T-helper 2 cell treated with Interferon-gamma antibody and Interleukin-4, amounts not matched to agents 100 ng/mL and 5 ng/mL, for 36 hours (primary cell): ENCODE data around the gene TNFSF12. TPM values are rescaled to one million over a fixed set of nuclear protein-coding genes. Genes with fewer than 3 reads are reported as not detected.

Source experiments
- intact Hi-C: fragments of 100-400 bp; cut with micrococcal nuclease; formaldehyde crosslinking; loops from one replicate; pipeline ENCODE4 v1.15.1; 2023
- total RNA-seq: library from RNA; stranded (reverse); gene quantifications from 2 replicates; pipeline ENCODE4 v1.2.3, GENCODE V29; 2022

Gene TNFSF12
- total RNA-seq, 1 donor from 2014 or later, result 67.0 TPM

DNA sequence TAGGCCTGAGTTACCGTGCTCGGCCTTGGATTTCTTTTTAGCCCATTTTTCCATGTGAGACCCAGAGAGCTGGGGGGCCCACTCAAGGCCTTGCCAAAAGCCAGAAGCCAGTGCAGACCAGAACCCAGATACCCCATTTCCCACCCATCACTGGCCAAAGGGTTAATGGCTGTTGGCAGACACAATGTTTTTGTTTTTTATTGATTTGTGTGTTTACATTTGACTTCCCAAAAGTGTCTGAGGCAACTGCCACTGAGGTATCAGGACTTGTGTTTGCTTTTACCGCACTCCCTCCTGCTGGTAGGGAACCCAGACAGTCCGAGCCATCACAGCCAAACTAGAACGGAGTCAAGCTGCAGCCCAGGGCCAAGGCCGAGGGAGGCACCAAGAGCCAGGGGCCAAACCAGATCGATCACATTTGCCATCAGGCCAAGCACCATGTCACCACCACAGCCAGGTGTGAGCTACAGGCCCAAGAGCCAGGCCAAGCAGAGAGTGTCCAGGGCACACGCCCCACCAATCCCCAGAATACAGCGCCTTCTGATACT is 7.7 kb upstream of the TNFSF12 start:
- intact Hi-C loops, result no loop called here

DNA sequence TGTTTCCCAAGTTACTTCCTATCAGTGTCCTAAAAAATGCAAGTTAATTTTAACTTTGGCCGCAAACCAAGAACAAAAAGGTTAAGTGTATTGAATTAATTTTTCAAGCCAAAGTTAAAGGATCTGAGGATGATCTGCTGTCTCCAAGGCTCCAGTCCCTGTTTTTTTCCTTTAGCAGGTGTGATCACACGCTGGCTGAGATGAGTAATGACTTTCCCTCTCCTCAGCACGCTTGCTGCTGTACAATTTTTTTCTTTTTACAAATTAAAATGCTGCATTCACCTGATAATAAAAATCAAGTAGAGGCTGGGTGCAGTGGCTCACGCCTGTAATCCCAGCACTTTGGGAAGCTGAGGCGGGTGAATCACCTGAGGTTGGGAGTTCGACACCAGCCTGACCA is 3.9 kb upstream of the TNFSF12 start:
- intact Hi-C loops, result no loop called here

DNA sequence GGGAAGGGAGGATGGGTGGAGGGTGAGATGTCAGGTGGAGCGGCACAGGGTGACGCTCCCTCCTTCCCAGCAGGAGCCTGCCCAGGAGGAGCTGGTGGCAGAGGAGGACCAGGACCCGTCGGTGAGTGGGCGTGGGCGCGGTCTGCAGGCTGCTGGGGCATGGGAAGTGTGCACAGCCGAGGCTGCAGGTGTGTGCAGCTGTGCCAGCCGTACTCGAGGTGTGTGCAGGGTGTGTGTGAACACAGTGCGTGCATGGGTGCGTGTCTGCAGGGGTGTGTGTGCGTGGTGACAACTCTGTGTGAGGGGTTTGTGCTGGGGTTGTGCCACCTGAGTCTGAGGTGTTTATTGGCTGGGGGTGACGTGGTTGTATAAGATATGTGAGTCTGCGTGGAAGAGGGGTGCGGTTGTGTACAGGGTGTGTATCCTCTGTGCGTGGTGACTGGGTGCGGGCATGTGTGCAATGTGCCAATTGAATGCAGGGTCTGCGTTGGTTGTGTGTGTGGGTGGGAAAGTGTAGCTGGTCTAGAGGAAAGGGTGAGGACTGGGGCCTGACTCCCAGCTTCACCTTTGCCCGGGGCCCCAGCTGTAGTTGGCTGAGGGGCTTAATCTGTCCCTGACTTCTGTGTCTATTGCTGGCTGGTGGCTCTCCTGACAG is 670 bp downstream of the TNFSF12 start:
- intact Hi-C loops, result no loop called here

DNA sequence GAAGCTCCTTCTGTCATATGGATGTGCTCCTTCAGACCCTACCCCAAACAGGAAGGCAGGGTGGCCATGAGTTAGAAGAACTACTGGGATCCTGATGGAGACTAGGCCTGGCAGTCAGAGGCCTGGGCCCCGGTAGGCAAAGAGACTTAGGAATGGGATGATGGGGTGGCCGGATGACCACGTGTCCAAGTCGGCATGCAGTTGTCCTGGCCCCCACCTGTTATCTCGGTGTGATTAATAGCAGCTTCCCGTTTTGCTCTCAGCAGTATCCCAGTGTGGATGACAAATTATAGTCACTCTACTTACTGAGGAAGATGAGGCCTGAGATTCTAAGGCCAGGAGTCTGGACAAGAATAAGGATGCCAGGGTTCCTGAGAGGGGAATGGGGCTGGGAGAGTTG is 1.5 kb downstream of the TNFSF12 start:
- intact Hi-C loops, result no loop called here

DNA sequence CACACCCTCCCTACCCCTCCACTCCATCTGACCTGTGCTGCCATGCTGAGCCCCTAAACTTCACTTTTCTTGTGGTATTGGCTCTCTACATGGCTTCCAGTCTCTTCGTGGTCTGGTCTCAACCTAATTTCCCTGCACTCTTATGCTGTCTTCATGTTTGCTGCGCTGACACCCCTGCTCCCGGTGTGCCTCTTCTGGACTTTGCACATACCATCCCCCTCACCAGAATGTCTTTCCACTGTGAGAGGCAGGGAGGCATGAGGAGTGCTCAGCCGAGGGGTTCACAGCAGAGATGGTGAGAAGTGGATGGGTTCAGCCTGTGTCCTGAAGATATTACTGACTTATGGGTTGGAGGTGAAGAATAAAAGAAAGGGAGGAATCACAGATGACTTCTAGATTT is 2.5 kb downstream of the TNFSF12 start:
- intact Hi-C loops, result no loop called here

DNA sequence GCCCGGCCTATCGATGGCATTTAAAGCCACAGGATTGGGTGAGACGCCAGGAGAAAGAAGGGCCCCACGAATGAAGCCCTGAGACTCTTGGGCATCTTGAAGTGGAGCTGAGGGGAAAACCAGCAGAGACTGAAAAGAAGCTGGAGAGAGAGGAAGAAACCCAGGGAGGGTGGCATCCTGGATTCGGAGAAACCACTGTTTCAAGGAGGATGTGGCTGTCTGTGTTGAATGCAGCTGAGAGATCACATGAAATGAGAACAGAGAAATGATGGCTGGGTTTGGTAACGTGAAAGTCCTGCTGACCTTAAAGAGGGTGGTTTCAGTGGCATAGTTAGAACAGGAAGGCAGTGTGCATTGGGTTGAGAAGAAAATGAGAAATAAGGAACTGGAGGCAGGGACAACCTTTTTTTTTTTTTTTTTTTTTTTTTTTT is 3.8 kb downstream of the TNFSF12 start:
- intact Hi-C loops, result no loop called here

DNA sequence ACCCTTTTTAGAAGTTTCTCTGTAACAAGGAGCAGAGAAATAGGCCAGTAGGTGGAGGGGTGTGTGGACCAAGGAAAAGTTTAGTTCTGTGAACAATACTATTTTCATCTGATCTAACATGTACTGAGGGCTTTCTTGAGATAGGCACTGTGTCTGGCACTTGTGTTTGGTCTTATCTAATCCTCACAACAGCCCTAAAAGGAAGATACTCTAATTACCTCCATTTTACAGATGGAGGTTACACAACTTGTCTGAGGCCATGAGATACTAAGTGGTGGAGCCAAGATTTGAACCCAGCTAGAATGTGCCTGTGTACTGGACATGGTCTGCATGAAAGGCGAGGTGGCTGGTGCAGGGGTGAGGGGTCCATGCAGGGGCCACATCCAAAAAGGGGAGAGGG is 4.5 kb downstream of the TNFSF12 start:
- intact Hi-C loops, result no loop called here

DNA sequence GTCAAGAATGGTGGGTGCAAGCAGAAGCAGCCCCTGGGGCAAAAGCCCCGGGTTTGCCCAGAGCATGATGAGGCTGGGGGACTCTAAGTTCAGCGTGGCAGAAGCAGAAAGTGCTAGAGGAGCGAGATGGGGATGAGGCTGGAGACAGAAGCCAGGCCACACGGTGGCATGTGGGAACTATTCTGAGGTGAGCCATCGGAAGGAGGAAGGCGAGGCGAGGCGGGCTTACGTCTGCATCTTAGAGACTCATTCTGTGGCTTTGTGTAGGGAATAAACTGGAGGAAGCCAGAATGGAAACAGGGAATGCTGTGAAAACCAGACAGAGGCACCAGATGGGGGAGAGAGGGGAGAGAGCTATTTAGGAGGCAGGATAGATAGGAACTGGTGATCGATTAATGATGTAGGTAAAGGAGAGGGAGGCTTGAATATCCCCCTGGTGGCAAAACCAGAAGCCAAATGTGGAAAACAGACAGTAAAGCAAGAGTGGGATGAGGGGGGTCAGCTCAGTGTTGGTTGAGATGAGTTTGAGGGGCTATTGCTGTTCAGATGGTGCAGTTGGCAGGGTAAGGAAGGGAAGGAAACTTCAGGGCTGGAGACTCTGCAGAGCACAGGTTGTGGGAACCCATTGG is 6.6 kb downstream of the TNFSF12 start:
- intact Hi-C loops, result no loop called here

DNA sequence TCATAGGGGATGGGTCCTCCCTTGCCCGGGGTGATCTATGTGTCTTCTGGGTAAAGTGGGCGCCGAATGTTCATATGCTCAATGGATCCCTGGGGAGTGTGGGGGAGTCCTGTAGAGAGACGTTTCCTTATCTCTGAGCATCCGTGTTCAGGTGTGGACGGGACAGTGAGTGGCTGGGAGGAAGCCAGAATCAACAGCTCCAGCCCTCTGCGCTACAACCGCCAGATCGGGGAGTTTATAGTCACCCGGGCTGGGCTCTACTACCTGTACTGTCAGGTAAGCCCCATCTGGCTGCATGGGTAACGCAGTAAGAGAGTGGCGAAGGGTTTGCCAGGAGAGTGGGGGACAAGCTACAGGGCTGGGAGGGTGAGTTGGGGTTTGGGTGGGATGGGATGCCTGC is 7.8 kb downstream of the TNFSF12 start:
- intact Hi-C loops, result no loop called here

DNA sequence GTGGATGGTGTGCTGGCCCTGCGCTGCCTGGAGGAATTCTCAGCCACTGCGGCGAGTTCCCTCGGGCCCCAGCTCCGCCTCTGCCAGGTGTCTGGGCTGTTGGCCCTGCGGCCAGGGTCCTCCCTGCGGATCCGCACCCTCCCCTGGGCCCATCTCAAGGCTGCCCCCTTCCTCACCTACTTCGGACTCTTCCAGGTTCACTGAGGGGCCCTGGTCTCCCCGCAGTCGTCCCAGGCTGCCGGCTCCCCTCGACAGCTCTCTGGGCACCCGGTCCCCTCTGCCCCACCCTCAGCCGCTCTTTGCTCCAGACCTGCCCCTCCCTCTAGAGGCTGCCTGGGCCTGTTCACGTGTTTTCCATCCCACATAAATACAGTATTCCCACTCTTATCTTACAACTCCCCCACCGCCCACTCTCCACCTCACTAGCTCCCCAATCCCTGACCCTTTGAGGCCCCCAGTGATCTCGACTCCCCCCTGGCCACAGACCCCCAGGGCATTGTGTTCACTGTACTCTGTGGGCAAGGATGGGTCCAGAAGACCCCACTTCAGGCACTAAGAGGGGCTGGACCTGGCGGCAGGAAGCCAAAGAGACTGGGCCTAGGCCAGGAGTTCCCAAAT is 8.4 kb downstream of the TNFSF12 start:
- intact Hi-C loops, result no loop called here

DNA sequence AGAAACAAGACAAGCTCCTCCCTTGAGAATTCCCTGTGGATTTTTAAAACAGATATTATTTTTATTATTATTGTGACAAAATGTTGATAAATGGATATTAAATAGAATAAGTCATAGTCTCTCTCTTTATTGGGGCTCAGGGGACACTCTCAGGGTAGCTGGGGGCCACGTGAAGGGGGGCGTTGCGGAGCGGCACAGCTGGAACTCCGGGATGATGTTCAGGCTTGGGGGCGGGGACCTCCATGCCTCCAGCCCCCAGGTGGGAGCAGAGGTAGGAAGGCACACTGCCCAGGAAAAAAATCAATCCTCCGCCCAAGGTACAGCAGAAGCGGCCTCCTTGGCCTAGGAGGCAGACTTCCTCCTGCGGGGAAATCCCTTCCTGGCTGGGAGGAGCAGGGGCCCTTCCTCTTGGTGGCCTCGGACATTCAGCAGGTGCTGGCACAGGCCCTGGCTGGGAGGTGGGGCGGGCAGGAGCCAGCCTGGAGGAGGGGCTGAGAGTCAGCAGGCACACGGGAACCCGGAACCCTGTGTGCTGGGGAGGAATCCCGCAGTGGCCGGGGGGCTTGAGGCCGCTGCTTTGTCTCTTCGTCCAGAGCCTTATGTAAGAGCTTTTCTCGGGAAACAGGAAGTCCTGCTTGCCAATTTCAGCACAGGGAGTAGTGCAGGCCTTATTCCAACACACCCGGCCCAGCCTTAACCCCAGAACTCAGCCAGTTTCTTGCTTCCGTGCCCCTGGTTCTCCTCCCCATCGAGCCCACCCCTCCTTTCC is 9.1 kb downstream of the TNFSF12 start:
- intact Hi-C loops, result no loop called here

DNA sequence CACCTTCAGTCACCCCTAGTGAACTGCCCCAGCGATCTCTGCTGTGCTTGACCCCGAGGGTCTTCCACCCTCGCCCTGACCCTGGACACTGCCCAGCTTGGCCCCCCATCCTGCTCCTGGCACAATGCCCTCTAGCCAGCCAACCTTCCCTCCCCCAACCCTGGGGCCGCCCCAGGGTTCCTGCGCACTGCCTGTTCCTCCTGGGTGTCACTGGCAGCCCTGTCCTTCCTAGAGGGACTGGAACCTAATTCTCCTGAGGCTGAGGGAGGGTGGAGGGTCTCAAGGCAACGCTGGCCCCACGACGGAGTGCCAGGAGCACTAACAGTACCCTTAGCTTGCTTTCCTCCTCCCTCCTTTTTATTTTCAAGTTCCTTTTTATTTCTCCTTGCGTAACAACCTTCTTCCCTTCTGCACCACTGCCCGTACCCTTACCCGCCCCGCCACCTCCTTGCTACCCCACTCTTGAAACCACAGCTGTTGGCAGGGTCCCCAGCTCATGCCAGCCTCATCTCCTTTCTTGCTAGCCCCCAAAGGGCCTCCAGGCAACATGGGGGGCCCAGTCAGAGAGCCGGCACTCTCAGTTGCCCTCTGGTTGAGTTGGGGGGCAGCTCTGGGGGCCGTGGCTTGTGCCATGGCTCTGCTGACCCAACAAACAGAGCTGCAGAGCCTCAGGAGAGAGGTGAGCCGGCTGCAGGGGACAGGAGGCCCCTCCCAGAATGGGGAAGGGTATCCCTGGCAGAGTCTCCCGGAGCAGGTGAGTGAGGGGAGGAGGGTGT is 9.9 kb downstream of the TNFSF12 start, which contains the start of gene TNFSF13:
TSS of gene TNFSF13 (plus strand) at position 207 of the 776 bp plus-strand sequence. CDS start at position 497, 290 bp downstream.
- intact Hi-C loops, result no loop called here

DNA sequence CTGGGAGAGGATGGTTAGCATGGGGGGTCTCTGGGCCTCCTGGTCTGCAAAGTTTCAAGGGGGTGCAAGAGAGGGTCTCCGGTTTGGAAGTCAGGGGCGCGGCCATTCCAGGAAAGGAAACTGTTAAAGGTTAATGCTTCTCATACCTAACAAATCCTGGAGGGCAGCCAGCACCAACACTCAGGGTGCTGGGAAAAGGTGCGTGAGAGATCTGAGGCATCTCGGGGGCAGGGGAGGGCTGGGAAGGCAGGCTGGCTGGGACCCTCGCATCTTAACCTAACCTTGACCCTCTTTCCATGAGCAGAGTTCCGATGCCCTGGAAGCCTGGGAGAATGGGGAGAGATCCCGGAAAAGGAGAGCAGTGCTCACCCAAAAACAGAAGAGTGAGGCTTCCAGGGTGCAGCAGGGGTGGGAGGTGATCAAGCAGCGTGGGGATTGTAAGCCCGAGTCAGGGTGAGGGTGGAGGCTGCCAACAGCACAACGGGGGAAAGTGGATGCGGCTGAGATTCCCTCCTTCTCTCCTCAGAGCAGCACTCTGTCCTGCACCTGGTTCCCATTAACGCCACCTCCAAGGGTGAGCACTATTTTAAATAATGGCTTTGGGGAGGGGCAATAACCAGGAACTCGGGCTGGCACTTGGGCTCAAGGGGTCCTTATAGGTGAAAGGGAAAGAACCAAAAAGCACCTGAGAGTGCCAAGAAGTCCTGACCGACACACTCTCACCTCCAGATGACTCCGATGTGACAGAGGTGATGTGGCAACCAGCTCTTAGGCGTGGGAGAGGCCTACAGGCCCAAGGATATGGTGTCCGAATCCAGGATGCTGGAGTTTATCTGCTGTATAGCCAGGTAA is 10.7 kb downstream of the TNFSF12 start:
- intact Hi-C loops, result loop anchor here (2.0 kb wide), 1 partner anchor 75 kb away; the partner anchor contains the start of gene POLR2A

DNA sequence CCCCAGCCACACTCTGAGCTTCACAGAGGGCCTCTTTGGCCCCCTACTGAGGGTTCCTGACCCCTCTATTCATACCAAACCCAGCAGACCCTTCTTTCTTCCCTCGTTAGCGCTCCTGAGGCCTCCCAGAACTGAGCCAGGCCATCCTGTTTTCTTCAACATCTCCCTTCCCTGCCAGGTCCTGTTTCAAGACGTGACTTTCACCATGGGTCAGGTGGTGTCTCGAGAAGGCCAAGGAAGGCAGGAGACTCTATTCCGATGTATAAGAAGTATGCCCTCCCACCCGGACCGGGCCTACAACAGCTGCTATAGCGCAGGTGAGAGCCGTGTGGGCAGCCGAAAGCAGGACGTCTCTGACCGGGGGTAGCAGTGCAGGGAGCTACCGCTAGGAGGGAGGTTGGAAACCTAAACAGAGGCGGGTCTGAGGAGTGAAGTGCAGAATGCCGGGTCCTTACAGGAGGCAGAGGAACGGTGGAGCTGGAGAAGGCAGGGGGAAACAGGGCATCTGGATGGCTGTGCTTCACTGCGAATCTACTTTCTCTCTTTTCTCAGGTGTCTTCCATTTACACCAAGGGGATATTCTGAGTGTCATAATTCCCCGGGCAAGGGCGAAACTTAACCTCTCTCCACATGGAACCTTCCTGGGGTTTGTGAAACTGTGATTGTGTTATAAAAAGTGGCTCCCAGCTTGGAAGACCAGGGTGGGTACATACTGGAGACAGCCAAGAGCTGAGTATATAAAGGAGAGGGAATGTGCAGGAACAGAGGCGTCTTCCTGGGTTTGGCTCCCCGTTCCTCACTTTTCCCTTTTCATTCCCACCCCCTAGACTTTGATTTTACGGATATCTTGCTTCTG is 11.5 kb downstream of the TNFSF12 start:
- intact Hi-C loops, result loop anchor here (1.0 to 2.0 kb wide), 8 partner anchors 12 to 204 kb away; partner anchors contain the start of genes POLR2A and TMEM256

DNA sequence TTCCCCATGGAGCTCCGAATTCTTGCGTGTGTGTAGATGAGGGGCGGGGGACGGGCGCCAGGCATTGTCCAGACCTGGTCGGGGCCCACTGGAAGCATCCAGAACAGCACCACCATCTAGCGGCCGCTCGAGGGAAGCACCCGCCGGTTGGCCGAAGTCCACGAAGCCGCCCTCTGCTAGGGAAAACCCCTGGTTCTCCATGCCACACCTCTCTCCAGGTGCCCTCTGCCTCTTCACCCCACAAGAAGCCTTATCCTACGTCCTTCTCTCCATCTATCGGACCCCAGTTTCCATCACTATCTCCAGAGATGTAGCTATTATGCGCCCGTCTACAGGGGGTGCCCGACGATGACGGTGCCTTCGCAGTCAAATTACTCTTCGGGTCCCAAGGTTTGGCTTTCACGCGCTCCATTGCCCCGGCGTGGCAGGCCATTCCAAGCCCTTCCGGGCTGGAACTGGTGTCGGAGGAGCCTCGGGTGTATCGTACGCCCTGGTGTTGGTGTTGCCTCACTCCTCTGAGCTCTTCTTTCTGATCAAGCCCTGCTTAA is 12.2 kb downstream of the TNFSF12 start:
- intact Hi-C loops, result loop anchor here (1.0 to 2.0 kb wide), 8 partner anchors 11 to 205 kb away; partner anchors contain the start of genes POLR2A and TMEM256

DNA sequence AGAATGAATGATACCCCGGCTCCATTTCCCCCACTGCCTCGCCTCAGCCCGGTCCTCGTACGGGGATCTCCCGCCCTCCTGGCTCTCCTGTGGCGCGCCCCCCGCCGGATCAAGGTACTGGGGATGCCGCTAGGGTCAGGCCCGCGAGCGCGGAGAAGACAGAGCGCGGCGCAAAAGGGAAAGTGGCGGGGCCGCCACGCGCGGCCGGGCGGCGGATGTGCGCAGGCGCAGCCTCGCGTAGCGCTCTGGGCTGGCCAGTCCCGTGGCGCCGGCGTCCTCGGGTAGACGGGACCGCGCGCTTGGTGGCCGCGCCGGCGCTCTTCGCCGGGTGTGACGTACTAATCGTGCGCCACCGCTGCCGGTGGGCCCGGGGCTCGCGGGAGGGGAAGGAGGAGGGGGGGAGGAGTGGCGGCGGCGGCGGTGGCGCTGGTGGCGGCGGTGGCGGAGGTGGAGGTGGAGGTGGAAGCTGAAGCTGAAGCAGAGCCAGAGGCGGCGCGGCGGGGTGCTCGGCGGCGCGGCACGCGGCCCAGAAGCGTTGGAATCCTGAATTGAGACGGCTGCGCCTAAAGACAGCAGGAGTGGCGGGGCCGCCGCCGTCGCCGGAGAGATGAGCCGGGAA is 12.8 kb downstream of the TNFSF12 start, which contains the start of gene SENP3:
TSS of gene SENP3 (plus strand) at position 331 of the 619 bp plus-strand sequence. CDS start 1,158 bp downstream, outside the sequence.
- intact Hi-C loops, result loop anchor here (1.0 to 2.0 kb wide), 8 partner anchors 11 to 205 kb away; partner anchors contain the start of genes POLR2A and TMEM256

DNA sequence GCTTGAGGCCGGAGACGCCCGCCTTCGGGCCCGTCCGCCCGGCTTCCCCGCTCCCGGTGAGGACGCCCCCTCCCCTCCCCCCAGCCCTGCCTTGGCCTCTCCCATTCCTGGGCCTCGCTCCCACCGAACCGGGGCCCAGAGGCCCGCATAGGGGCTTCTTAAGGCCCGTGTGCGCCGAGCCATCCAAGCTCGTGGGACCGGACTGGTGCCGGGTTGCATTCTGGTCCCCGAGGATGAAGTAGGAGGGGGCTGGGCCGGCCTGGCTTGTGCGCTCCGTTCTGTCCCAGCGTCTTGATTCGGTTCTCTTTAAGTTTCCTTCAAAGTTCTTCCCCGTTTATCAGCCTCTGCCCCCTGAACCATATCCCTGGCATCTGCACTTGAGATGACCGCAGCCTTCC is 13.3 kb downstream of the TNFSF12 start:
- intact Hi-C loops, result no loop called here
